ENCODE results near the gene RNF152. TPM values are rescaled to one million over a fixed set of nuclear protein-coding genes. Genes with fewer than 3 reads are reported as not detected.

RNF152 gene
- total RNA-seq, 4 donors from 2014 or later, result 49.3 to 143 (median 95.2) TPM

DNA sequence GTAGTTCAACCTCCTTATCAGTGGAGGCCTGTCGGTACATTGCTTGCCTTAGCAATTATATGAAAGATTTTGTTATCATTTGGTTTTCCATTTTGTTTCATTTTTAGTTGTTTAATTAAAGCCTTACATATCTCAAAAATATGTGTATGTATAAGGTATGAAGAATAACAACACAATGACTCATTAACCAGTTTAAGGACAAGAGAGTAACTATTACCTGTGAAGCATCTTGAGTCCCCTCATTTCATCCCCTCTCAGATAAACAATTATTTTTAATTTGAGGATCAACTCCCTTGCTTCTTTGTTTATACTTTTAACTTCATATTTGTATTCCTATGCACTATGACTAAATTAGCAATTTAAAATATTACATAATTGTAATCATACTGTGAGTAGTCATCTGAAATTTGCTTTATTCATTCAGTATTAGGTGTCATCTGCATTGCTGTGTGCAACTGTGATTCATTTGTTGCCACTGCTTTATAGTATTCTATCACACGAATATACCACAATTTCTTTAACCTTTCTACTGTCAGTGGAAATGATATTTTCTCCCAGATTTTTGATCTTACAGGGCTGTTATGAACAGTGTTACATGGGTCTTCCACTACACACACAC, 126.4 kb downstream of the RNF152 start:
- 92% methylated on average over 2 of the region's 2 CpGs for WGBS

DNA sequence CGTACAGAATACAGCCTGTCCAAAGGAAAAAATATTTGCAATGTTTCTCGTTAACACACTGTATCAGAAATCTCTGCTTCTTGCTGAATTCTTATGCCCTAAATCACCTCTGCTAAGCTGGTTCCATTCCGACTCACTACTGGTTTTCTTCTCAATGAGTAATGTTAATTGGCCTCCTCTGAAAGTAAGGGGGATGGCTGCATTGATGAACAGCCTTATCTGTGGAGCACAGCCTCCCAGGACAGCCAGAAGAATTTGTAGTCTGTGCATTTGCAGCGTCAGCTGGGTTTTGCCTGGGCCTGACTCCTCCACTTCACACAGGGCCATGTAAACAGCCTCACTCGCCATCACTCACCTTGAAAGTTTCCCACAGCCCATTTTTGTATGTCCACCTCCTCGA, 127.7 kb downstream of the RNF152 start:
- no peak overlapping the region for H3K4me3 ChIP-seq
- no peaks in the 10 kb centered on the region for H3K27me3 ChIP-seq
- no peaks in the 10 kb centered on the region for H3K4me1 ChIP-seq
- whole genome bisulfite sequencing, result 74% methylated on average over 6 of the region's 6 CpGs
- no peak for DNase-seq (ENCODE audit: low spot score in 2 of 2)
- no peaks in the 10 kb centered on the region for H3K36me3 ChIP-seq
- H3K9me3 ChIP-seq, result no peaks in the 10 kb centered on the region
- no peak overlapping the region for H3K27ac ChIP-seq
- no peak for TF ChIP-seq POLR2AphosphoS5 (IDR thresholded peaks at IDR 0.05)
- TF ChIP-seq CTCF (IDR thresholded peaks at IDR 0.05), result no peak
- TF ChIP-seq EP300 (IDR thresholded peaks at IDR 0.05), result no peak
- no peak for TF ChIP-seq POLR2A (IDR thresholded peaks at IDR 0.05)

More for the DNA sequence above, 126.4 kb downstream of the RNF152 start:
- DNase-seq (ENCODE audit: low spot score in 2 of 2), result no peak
- H3K4me1 ChIP-seq, result no peaks in the 10 kb centered on the region
- no peak overlapping the region for H3K4me3 ChIP-seq
- H3K9me3 ChIP-seq, result no peaks in the 10 kb centered on the region
- H3K27ac ChIP-seq, result no peak overlapping the region
- TF ChIP-seq POLR2A (IDR thresholded peaks at IDR 0.05), result no peak
- H3K36me3 ChIP-seq, result no peaks in the 10 kb centered on the region
- no peaks in the 10 kb centered on the region for H3K27me3 ChIP-seq

DNA sequence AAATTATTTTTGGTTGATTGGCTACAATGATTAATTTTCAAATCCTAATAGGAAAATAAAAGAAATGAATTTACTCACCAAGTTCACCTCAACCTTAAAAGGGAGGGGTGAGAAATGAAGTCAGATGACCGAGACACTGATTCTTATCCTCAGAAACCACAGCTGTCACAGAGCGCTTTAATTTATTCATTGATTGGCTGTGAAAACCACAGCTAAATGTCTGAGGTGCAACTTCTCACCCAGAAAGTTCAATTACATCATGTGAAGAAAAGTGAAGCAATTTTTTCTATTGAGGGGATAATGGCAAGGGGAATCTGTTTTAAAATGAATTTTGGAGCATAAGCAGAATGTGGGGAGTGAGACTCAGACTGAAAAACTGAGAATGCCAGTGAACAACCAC, 128.4 kb downstream of the RNF152 start:
- H3K4me3 ChIP-seq, result no peak overlapping the region
- WGBS, result 75% methylated on average over 2 of the region's 2 CpGs
- no peak overlapping the region for H3K27ac ChIP-seq
- H3K36me3 ChIP-seq, result no peaks in the 10 kb centered on the region
- no peaks in the 10 kb centered on the region for H3K27me3 ChIP-seq
- DNase-seq (ENCODE audit: low spot score in 2 of 2), result no peak
- no peaks in the 10 kb centered on the region for H3K4me1 ChIP-seq
- TF ChIP-seq POLR2AphosphoS5 (IDR thresholded peaks at IDR 0.05), result no peak
- no peak for TF ChIP-seq CTCF (IDR thresholded peaks at IDR 0.05)
- TF ChIP-seq EP300 (IDR thresholded peaks at IDR 0.05), result no peak
- no peak for TF ChIP-seq POLR2A (IDR thresholded peaks at IDR 0.05)
- no peaks in the 10 kb centered on the region for H3K9me3 ChIP-seq

GRCh38 chr18:61761875-61762274, 130.9 kb downstream of the RNF152 start:
- Histone ChIP-seq H3K4me3 (no peak overlapping the region), H3K4me1 (no peaks in the 10 kb centered on the region), H3K9me3 (no peaks in the 10 kb centered on the region), H3K36me3 (no peaks in the 10 kb centered on the region), H3K27me3 (no peaks in the 10 kb centered on the region), H3K27ac (no peak overlapping the region)
- TF ChIP-seq CTCF (IDR thresholded peaks at IDR 0.05), result no peak
- TF ChIP-seq EP300 (IDR thresholded peaks at IDR 0.05), result no peak
- TF ChIP-seq POLR2A (IDR thresholded peaks at IDR 0.05), result no peak
- no peak for TF ChIP-seq POLR2AphosphoS5 (IDR thresholded peaks at IDR 0.05)
- no peak for DNase-seq (ENCODE audit: low spot score in 2 of 2)
